ENCODE measurements around the gene ITPRIPL1.

Gene ITPRIPL1

GRCh38 chr2:96320728-96321622 lies 4.1 kb upstream of the ITPRIPL1 start:
- peaks cover 75% of the 10 kb centered on the region for H3K27me3 ChIP-seq (ENCODE audit: control insufficient read depth, insufficient read depth, low read length, poor library complexity, severe bottlenecking)

DNA sequence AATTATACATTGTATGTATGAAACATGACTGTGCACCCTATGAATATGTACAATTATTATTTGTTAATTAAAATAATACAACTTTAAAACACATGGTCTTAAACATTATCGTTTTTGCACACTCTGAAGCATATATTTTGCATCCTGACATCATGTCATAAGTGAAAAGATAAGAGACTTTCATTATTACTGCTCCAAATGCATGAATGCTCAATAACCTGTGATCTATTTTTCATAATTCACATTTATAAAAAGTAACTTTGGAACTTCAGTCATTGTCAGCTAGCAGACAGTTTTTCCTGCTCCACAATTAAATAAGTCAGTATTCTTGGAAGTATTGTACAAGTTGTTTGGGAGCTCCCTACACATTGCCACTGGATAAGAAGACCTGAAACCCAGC lies 1.3 kb upstream of the ITPRIPL1 start:
- Histone ChIP-seq H3K4me1 (ENCODE audit: control insufficient read depth, insufficient read depth, low read length) (peaks cover 5% of the 10 kb centered on the region), H3K9me3 (ENCODE audit: control insufficient read depth, low read length) (no peaks in the 10 kb centered on the region), H3K36me3 (ENCODE audit: control insufficient read depth, insufficient read depth, low read length) (no peaks in the 10 kb centered on the region), H3K27ac (ENCODE audit: insufficient read depth, low read depth, low read length, poor library complexity, severe bottlenecking) (no peak overlapping the region), H3K4me3 (ENCODE audit: insufficient read depth, low read depth, low read length) (no peak overlapping the region), H3K27me3 (ENCODE audit: control insufficient read depth, insufficient read depth, low read length, poor library complexity, severe bottlenecking) (peaks cover 78% of the 10 kb centered on the region)
- WGBS, 2 experiments: 91 to 94% methylated on average over 1 of the region's 1 CpG

More at GRCh38 chr2:96320728-96321622, 4.1 kb upstream of the ITPRIPL1 start:
- Histone ChIP-seq H3K36me3 (ENCODE audit: control insufficient read depth, insufficient read depth, low read length) (no peaks in the 10 kb centered on the region), H3K9me3 (ENCODE audit: control insufficient read depth, low read length) (no peaks in the 10 kb centered on the region), H3K4me3 (ENCODE audit: insufficient read depth, low read depth, low read length) (peak overlapping the region; percentile 42), H3K27ac (ENCODE audit: insufficient read depth, low read depth, low read length, poor library complexity, severe bottlenecking) (no peak overlapping the region), H3K4me1 (ENCODE audit: control insufficient read depth, insufficient read depth, low read length) (peaks cover 8% of the 10 kb centered on the region)
- WGBS, 2 experiments: 6% methylated on average over 41 of the region's 41 CpGs

- WGBS, 2 experiments: 29% methylated on average over 5 to 6 of the region's 6 CpGs
- Histone ChIP-seq H3K27me3 (ENCODE audit: control insufficient read depth, insufficient read depth, low read length, poor library complexity, severe bottlenecking) (peaks cover 70% of the 10 kb centered on the region), H3K36me3 (ENCODE audit: control insufficient read depth, insufficient read depth, low read length) (no peaks in the 10 kb centered on the region), H3K4me1 (ENCODE audit: control insufficient read depth, insufficient read depth, low read length) (peaks cover 5% of the 10 kb centered on the region), H3K4me3 (ENCODE audit: insufficient read depth, low read depth, low read length) (peak overlapping the region; percentile 32), H3K9me3 (ENCODE audit: control insufficient read depth, low read length) (no peaks in the 10 kb centered on the region), H3K27ac (ENCODE audit: insufficient read depth, low read depth, low read length, poor library complexity, severe bottlenecking) (no peak overlapping the region)
Observed at GRCh38 chr2:96324721-96325040, 436 bp upstream of the ITPRIPL1 start.

- H3K27me3 ChIP-seq (ENCODE audit: control insufficient read depth, insufficient read depth, low read length, poor library complexity, severe bottlenecking): peaks cover 58% of the 10 kb centered on the region
- H3K27ac ChIP-seq (ENCODE audit: insufficient read depth, low read depth, low read length, poor library complexity, severe bottlenecking): no peak overlapping the region
- 62 to 64% methylated on average over 8 of the region's 8 CpGs for WGBS, 2 experiments
- no peaks in the 10 kb centered on the region for H3K36me3 ChIP-seq (ENCODE audit: control insufficient read depth, insufficient read depth, low read length)
- peak overlapping the region; percentile 32 for H3K4me3 ChIP-seq (ENCODE audit: insufficient read depth, low read depth, low read length)
- H3K9me3 ChIP-seq (ENCODE audit: control insufficient read depth, low read length): no peaks in the 10 kb centered on the region
- peaks cover 3% of the 10 kb centered on the region for H3K4me1 ChIP-seq (ENCODE audit: control insufficient read depth, insufficient read depth, low read length)
Observed at GRCh38 chr2:96325884-96326255, 753 bp downstream of the ITPRIPL1 start.

GRCh38 chr2:96326564-96326963 lies 1.4 kb downstream of the ITPRIPL1 start:
- no peaks in the 10 kb centered on the region for H3K4me1 ChIP-seq (ENCODE audit: control insufficient read depth, insufficient read depth, low read length)
- H3K27ac ChIP-seq (ENCODE audit: insufficient read depth, low read depth, low read length, poor library complexity, severe bottlenecking): no peak overlapping the region
- peaks cover 51% of the 10 kb centered on the region for H3K27me3 ChIP-seq (ENCODE audit: control insufficient read depth, insufficient read depth, low read length, poor library complexity, severe bottlenecking)
- WGBS, 2 experiments: 94 to 95% methylated on average over 8 of the region's 8 CpGs
- no peaks in the 10 kb centered on the region for H3K9me3 ChIP-seq (ENCODE audit: control insufficient read depth, low read length)
- no peaks in the 10 kb centered on the region for H3K36me3 ChIP-seq (ENCODE audit: control insufficient read depth, insufficient read depth, low read length)
- H3K4me3 ChIP-seq (ENCODE audit: insufficient read depth, low read depth, low read length): no peak overlapping the region

- Histone ChIP-seq H3K4me1 (ENCODE audit: control insufficient read depth, insufficient read depth, low read length) (no peaks in the 10 kb centered on the region), H3K27ac (ENCODE audit: insufficient read depth, low read depth, low read length, poor library complexity, severe bottlenecking) (no peak overlapping the region), H3K27me3 (ENCODE audit: control insufficient read depth, insufficient read depth, low read length, poor library complexity, severe bottlenecking) (peaks cover 45% of the 10 kb centered on the region), H3K36me3 (ENCODE audit: control insufficient read depth, insufficient read depth, low read length) (no peaks in the 10 kb centered on the region), H3K9me3 (ENCODE audit: control insufficient read depth, low read length) (no peaks in the 10 kb centered on the region), H3K4me3 (ENCODE audit: insufficient read depth, low read depth, low read length) (no peak overlapping the region)
- 92 to 96% methylated on average over 20 to 21 of the region's 21 CpGs for WGBS, 2 experiments
Observed at GRCh38 chr2:96326990-96327820, 2.1 kb downstream of the ITPRIPL1 start.

- Histone ChIP-seq H3K4me3 (ENCODE audit: insufficient read depth, low read depth, low read length) (no peak overlapping the region), H3K27me3 (ENCODE audit: control insufficient read depth, insufficient read depth, low read length, poor library complexity, severe bottlenecking) (peaks cover 22% of the 10 kb centered on the region), H3K9me3 (ENCODE audit: control insufficient read depth, low read length) (no peaks in the 10 kb centered on the region), H3K4me1 (ENCODE audit: control insufficient read depth, insufficient read depth, low read length) (no peaks in the 10 kb centered on the region), H3K36me3 (ENCODE audit: control insufficient read depth, insufficient read depth, low read length) (no peaks in the 10 kb centered on the region), H3K27ac (ENCODE audit: insufficient read depth, low read depth, low read length, poor library complexity, severe bottlenecking) (no peak overlapping the region)
- 89 to 92% methylated on average over 1 of the region's 1 CpG for WGBS, 2 experiments
Observed at GRCh38 chr2:96329456-96329855, 4.3 kb downstream of the ITPRIPL1 start.

DNA sequence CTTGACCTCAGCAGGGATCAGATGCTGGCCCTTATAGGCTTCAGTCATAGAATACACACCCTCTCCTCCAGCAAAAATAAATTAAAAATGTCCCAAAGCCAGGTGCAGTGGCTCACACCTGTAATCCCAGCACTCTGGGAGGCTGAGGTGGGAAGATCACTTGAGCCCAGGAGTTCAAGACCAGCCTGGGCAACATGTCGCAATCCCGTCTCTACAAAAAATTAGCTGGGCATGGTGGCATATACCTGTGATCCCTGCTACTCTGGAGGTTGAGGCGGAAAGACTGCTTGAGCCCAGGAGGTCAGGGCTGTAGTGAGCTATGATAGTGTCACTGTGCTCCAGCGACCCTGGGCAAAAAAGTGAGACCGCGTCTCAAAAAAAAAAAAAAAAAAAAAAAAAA lies 4.8 kb downstream of the ITPRIPL1 start:
- no peak overlapping the region for H3K4me3 ChIP-seq (ENCODE audit: insufficient read depth, low read depth, low read length)
- H3K27ac ChIP-seq (ENCODE audit: insufficient read depth, low read depth, low read length, poor library complexity, severe bottlenecking): no peak overlapping the region
- H3K9me3 ChIP-seq (ENCODE audit: control insufficient read depth, low read length): no peaks in the 10 kb centered on the region
- peaks cover 18% of the 10 kb centered on the region for H3K27me3 ChIP-seq (ENCODE audit: control insufficient read depth, insufficient read depth, low read length, poor library complexity, severe bottlenecking)
- no peaks in the 10 kb centered on the region for H3K36me3 ChIP-seq (ENCODE audit: control insufficient read depth, insufficient read depth, low read length)
- H3K4me1 ChIP-seq (ENCODE audit: control insufficient read depth, insufficient read depth, low read length): no peaks in the 10 kb centered on the region
- 91 to 96% methylated on average over 6 of the region's 6 CpGs for WGBS, 2 experiments

GRCh38 chr2:96330407-96330806 lies 5.3 kb downstream of the ITPRIPL1 start:
- Histone ChIP-seq H3K9me3 (ENCODE audit: control insufficient read depth, low read length) (no peaks in the 10 kb centered on the region), H3K27me3 (ENCODE audit: control insufficient read depth, insufficient read depth, low read length, poor library complexity, severe bottlenecking) (peaks cover 13% of the 10 kb centered on the region), H3K27ac (ENCODE audit: insufficient read depth, low read depth, low read length, poor library complexity, severe bottlenecking) (no peak overlapping the region), H3K4me1 (ENCODE audit: control insufficient read depth, insufficient read depth, low read length) (no peaks in the 10 kb centered on the region), H3K4me3 (ENCODE audit: insufficient read depth, low read depth, low read length) (no peak overlapping the region), H3K36me3 (ENCODE audit: control insufficient read depth, insufficient read depth, low read length) (no peaks in the 10 kb centered on the region)
- 76 to 82% methylated on average over 1 of the region's 1 CpG for WGBS, 2 experiments

GRCh38 chr2:96333708-96334107 lies 8.6 kb downstream of the ITPRIPL1 start:
- Histone ChIP-seq H3K4me3 (ENCODE audit: insufficient read depth, low read depth, low read length) (no peak overlapping the region), H3K36me3 (ENCODE audit: control insufficient read depth, insufficient read depth, low read length) (no peaks in the 10 kb centered on the region), H3K27ac (ENCODE audit: insufficient read depth, low read depth, low read length, poor library complexity, severe bottlenecking) (no peak overlapping the region), H3K27me3 (ENCODE audit: control insufficient read depth, insufficient read depth, low read length, poor library complexity, severe bottlenecking) (no peaks in the 10 kb centered on the region), H3K4me1 (ENCODE audit: control insufficient read depth, insufficient read depth, low read length) (no peaks in the 10 kb centered on the region), H3K9me3 (ENCODE audit: control insufficient read depth, low read length) (no peaks in the 10 kb centered on the region)
- 93 to 95% methylated on average over 3 of the region's 3 CpGs for WGBS, 2 experiments
